Vagina (tissue), 2 donors: ENCODE results near the gene LCN2. TPM values are rescaled to one million over a fixed set of nuclear protein-coding genes. Genes with fewer than 3 reads are reported as not detected.

ENCODE experiments used
- DNase-seq, 2 donors: peaks; one replicate each; pipeline ENCODE4 v3.0.0-alpha.2; 2017; ENCODE audit errors: extremely low spot score in 2 of 2
- H3K27ac ChIP-seq: fragments of 200-600 bp; sonication (generic); one replicate; pipeline ENCODE4 v1.5.1; 2019
- H3K27me3 ChIP-seq: fragments of 200-600 bp; sonication (generic); one replicate; pipeline ENCODE4 v1.5.1; 2019
- H3K36me3 ChIP-seq, 2 donors: fragments of 200-600 bp; sonication (generic); one replicate each; pipeline ENCODE4 v1.5.1; 2017 to 2019
- H3K4me1 ChIP-seq: fragments of 200-600 bp; sonication (generic); one replicate; pipeline ENCODE4 v1.5.1; 2019
- H3K4me3 ChIP-seq, 2 donors: fragments of 200-600 bp; sonication (generic); 1 replicate in 1 of 2; 2 replicates in 1 of 2; pipeline ENCODE4 v1.5.1; 2016 to 2019
- H3K9me3 ChIP-seq: fragments of 200-600 bp; sonication (generic); one replicate; pipeline ENCODE4 v1.5.1; 2019
- CTCF ChIP-seq, 3 experiments: fragments of 450-650 bp in 2 of 3; fragments of 200-600 bp in 1 of 3; sonication (generic) in 1 of 3; IDR thresholded peaks; one replicate each; pipeline ENCODE4 v1.5.1; 2017 to 2019; ENCODE audit warnings: antibody characterized with exemption in 3 of 3, mild to moderate bottlenecking in 2 of 3, moderate library complexity in 2 of 3
- POLR2A ChIP-seq, 2 donors: fragments of 450-650 bp; IDR thresholded peaks; one replicate each; pipeline ENCODE4 v1.6.1; 2017; ENCODE audit warnings: antibody characterized with exemption in 2 of 2, mild to moderate bottlenecking in 2 of 2, moderate library complexity in 2 of 2
- POLR2AphosphoS5 ChIP-seq, 2 donors: sonication (generic); formaldehyde crosslinking; IDR thresholded peaks; one replicate each; pipeline ENCODE4 v1.9.0; 2017; ENCODE audit warnings: antibody characterized with exemption in 2 of 2, mild to moderate bottlenecking in 2 of 2, low read depth in 1 of 2; ENCODE audit not compliant: insufficient read depth in 1 of 2
- intact Hi-C: fragments of 100-400 bp; cut with DNase I; formaldehyde crosslinking; loops from one replicate; pipeline ENCODE4 v1.15.1; 2023
- total RNA-seq: library from RNA; depleted of rRNA; stranded (reverse); fragments of >200 nt; gene quantifications from one replicate; pipeline ENCODE4 v1.2.3, GENCODE V29; 2016

Gene LCN2
- total RNA-seq, 1 donor from 2014 or later: 136 TPM

- H3K27me3 ChIP-seq: no peaks in the 10 kb centered on the region
- peak overlapping the region; percentile 93 for H3K27ac ChIP-seq
- TF ChIP-seq CTCF (IDR thresholded peaks at IDR 0.05): no peak
- TF ChIP-seq POLR2A (IDR thresholded peaks at IDR 0.05): no peak
- TF ChIP-seq POLR2AphosphoS5 (IDR thresholded peaks at IDR 0.05; ENCODE audit: insufficient read depth in 1 of 2, low read depth in 1 of 2): no peak
- peaks cover 36% of the 10 kb centered on the region for H3K4me1 ChIP-seq
- no peaks in the 10 kb centered on the region for H3K9me3 ChIP-seq
- intact Hi-C loops: no loop called here
- peak overlapping the region in 1 of 2 donors; percentile 80 for H3K4me3 ChIP-seq
- DNase-seq: no peak
- peaks cover 0 to 6% of the 10 kb centered on the region in 2 donors for H3K36me3 ChIP-seq
Observed at GRCh38 chr9:128193469-128194096, 44.3 kb downstream of the LCN2 start.

GRCh38 chr9:128201441-128202369 lies 52.5 kb downstream of the LCN2 start:
- no peaks in the 10 kb centered on the region for H3K36me3 ChIP-seq
- H3K4me3 ChIP-seq: no peak overlapping the region
- intact Hi-C loops: no loop called here
- no peaks in the 10 kb centered on the region for H3K27me3 ChIP-seq
- TF ChIP-seq POLR2AphosphoS5 (IDR thresholded peaks at IDR 0.05; ENCODE audit: insufficient read depth in 1 of 2, low read depth in 1 of 2): no peak
- no peaks in the 10 kb centered on the region for H3K9me3 ChIP-seq
- no peak overlapping the region for H3K27ac ChIP-seq
- peaks cover 24% of the 10 kb centered on the region for H3K4me1 ChIP-seq
- no peak for DNase-seq

- no peaks in the 10 kb centered on the region for H3K27me3 ChIP-seq
- intact Hi-C loops: no loop called here
- no peak for TF ChIP-seq POLR2A (IDR thresholded peaks at IDR 0.05)
- TF ChIP-seq POLR2AphosphoS5 (IDR thresholded peaks at IDR 0.05; ENCODE audit: insufficient read depth in 1 of 2, low read depth in 1 of 2): no peak
- TF ChIP-seq CTCF (IDR thresholded peaks at IDR 0.05): no peak
- no peak for DNase-seq
- no peaks in the 10 kb centered on the region for H3K36me3 ChIP-seq
- H3K27ac ChIP-seq: peak overlapping the region; percentile 88
- peak overlapping the region; percentile 74 to 89 for H3K4me3 ChIP-seq
- peaks cover 24% of the 10 kb centered on the region for H3K4me1 ChIP-seq
- H3K9me3 ChIP-seq: no peaks in the 10 kb centered on the region
Observed at GRCh38 chr9:128202648-128203023, 53.4 kb downstream of the LCN2 start.

Other genes with a start within 250 kb of the LCN2 start
- gene ST6GALNAC6, start 249.8 kb upstream of the LCN2 start, total RNA-seq: 108 TPM
- 33.1 TPM for gene ST6GALNAC4, start 232.4 kb upstream of the LCN2 start, total RNA-seq
- gene PIP5KL1, start 218.7 kb upstream of the LCN2 start, total RNA-seq: 10.3 TPM
- 17.7 TPM for gene DPM2, start 211.6 kb upstream of the LCN2 start, total RNA-seq
- 30.9 TPM for gene EEIG1, start 168.5 kb upstream of the LCN2 start, total RNA-seq
- gene NAIF1, start 82.1 kb upstream of the LCN2 start, total RNA-seq: 13.3 TPM
- gene SLC25A25, start 81.2 kb upstream of the LCN2 start, total RNA-seq: 44.4 TPM
- 101 TPM for gene PTGES2, start 21.7 kb upstream of the LCN2 start, total RNA-seq
- gene BBLN, start 10.8 kb downstream of the LCN2 start, total RNA-seq: 134 TPM
- gene CIZ1, start 42.1 kb downstream of the LCN2 start, total RNA-seq: 101 TPM
- 33.4 TPM for gene DNM1, start 53.9 kb downstream of the LCN2 start, total RNA-seq
- 84.5 TPM for gene GOLGA2, start 126.6 kb downstream of the LCN2 start, total RNA-seq
- 42.7 TPM for gene SWI5, start 126.8 kb downstream of the LCN2 start, total RNA-seq
- 11.3 TPM for gene TRUB2, start 173.0 kb downstream of the LCN2 start, total RNA-seq
- gene COQ4, start 173.4 kb downstream of the LCN2 start, total RNA-seq: 42.0 TPM
- gene SLC27A4, start 191.1 kb downstream of the LCN2 start, total RNA-seq: 28.0 TPM
- gene URM1, start 221.9 kb downstream of the LCN2 start, total RNA-seq: 15.2 TPM